ENCODE measurements around the gene B3GNT3.

DNA sequence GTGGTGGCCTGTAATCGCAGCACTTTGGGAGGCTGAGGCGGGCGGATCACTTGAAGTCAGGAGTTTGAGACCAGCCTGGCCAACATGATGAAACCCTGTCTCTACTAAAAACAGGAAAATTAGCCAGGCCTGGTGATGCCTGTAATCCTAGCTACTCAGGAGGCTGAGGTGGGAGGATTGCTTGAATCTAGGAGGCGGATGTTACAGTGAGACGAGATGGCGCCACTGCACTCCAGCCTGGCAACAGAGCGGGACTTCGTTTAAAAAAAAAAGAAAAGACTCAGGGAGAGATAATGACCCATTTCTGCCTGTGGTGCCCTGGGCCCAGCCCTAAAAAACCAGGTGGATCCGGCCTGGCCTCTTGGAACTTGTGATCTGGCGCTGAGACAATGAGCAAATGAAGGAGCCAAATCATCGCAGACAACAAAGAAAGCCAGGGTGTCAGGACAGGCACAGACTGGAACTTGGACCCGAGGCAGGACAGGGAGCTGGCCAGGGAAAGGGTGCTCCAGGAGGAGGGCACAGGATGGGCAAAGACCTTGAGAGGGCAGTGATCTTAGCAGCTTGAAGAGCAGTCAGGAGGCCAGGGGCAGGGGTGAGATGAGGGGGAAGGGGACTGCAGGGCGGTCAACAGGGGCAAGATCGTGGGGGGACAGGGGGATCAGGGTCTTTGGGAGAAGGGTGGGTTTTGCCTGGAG, 53.8 kb downstream of the B3GNT3 start:
- TF ChIP-seq, protein P1, sequence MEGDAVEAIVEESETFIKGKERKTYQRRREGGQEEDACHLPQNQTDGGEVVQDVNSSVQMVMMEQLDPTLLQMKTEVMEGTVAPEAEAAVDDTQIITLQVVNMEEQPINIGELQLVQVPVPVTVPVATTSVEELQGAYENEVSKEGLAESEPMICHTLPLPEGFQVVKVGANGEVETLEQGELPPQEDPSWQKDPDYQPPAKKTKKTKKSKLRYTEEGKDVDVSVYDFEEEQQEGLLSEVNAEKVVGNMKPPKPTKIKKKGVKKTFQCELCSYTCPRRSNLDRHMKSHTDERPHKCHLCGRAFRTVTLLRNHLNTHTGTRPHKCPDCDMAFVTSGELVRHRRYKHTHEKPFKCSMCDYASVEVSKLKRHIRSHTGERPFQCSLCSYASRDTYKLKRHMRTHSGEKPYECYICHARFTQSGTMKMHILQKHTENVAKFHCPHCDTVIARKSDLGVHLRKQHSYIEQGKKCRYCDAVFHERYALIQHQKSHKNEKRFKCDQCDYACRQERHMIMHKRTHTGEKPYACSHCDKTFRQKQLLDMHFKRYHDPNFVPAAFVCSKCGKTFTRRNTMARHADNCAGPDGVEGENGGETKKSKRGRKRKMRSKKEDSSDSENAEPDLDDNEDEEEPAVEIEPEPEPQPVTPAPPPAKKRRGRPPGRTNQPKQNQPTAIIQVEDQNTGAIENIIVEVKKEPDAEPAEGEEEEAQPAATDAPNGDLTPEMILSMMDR (IDR thresholded peaks at IDR 0.05) = no peak
- no peak for TF ChIP-seq POLR2A (IDR thresholded peaks at IDR 0.05)
